Measurements from ENCODE around the gene CNR1. TPM values are rescaled to one million over a fixed set of nuclear protein-coding genes. Genes with fewer than 3 reads are reported as not detected.

CNR1 gene
- total and polyA plus RNA-seq, 2 of the 4 experiments (the other 2 are of a cell fraction), result not detected

GRCh38 chr6:88107241-88107640, 58.9 kb downstream of the CNR1 start:
- ChIA-PET POLR2A (ENCODE audit: unreplicated experiment) (no interaction called here), CTCF (no interaction called here)
- no peaks in the 10 kb centered on the region for H3K79me1 ChIP-seq (ENCODE audit: low read depth in 1 of 2, low read length in 2 of 2)
- no peak overlapping the region for H4K8ac ChIP-seq (ENCODE audit: low read depth in 2 of 2, low read length in 2 of 2)
- no peak overlapping the region for H3K23ac ChIP-seq (ENCODE audit: low read depth, low read length)
- no peak overlapping the region for H3K4ac ChIP-seq (ENCODE audit: low read depth, low read length)
- no peak overlapping the region for H2AFZ ChIP-seq (replicated peaks; ENCODE audit: low read length, poor library complexity)
- H2BK15ac ChIP-seq (ENCODE audit: low read depth, low read length), result no peak overlapping the region
- H3K9ac ChIP-seq (ENCODE audit: low read depth, low read length), result no peak overlapping the region
- no peaks in the 10 kb centered on the region for H3K27me3 ChIP-seq (ENCODE audit: control insufficient read depth, insufficient read depth, low read length)
- no peak overlapping the region for H2AK5ac ChIP-seq (ENCODE audit: low read depth, low read length)
- BruUV-seq (replicated peaks), result no TSS peak
- H2AK9ac ChIP-seq (replicated peaks; ENCODE audit: low read depth, low read length, poor library complexity), result no peak overlapping the region
- H4K91ac ChIP-seq (ENCODE audit: insufficient read depth, low read depth, low read length), result no peak overlapping the region
- no peak overlapping the region for H3K4me2 ChIP-seq (ENCODE audit: low read depth, low read length)
- no peaks in the 10 kb centered on the region for H3K9me3 ChIP-seq (ENCODE audit: control insufficient read depth, insufficient read depth, low read length)
- ATAC-seq (ENCODE audit: low read depth) (no peak), DNase-seq (no peak)
- H3K27ac ChIP-seq (ENCODE audit: insufficient read depth, low read length), result no peak overlapping the region
- H3K4me3 ChIP-seq (ENCODE audit: insufficient read depth, low read depth, low read length), result no peak overlapping the region
- no peaks in the 10 kb centered on the region for H3K4me1 ChIP-seq (ENCODE audit: control insufficient read depth, insufficient read depth, low read length)
- H3K9me1 ChIP-seq (ENCODE audit: insufficient read depth, low read length), result no peaks in the 10 kb centered on the region
- H4K20me1 ChIP-seq (ENCODE audit: insufficient read depth, low read length), result no peaks in the 10 kb centered on the region
- no peak overlapping the region for H3K14ac ChIP-seq (replicated peaks; ENCODE audit: low read depth, low read length)
- H4K5ac ChIP-seq (ENCODE audit: low read depth, low read length), result no peak overlapping the region
- no peaks in the 10 kb centered on the region for H3K36me3 ChIP-seq (ENCODE audit: control insufficient read depth, insufficient read depth, low read length)
- intact Hi-C loops (cut with micrococcal nuclease) (no loop called here), dilution Hi-C loops (cut with HindIII; ENCODE audit: low sequenced_read_pairs, unreplicated experiment) (no loop called here), in situ Hi-C loops (cut with MboI; ENCODE audit: low sequenced_read_pairs) (no loop called here)
- no peak overlapping the region for H2BK5ac ChIP-seq (ENCODE audit: low read depth, low read length, poor library complexity, severe bottlenecking)
- no peak for TF ChIP-seq CHD1 (IDR thresholded peaks at IDR 0.05; ENCODE audit: low read depth, low read length)
- TF ChIP-seq MAFK (IDR thresholded peaks at IDR 0.05; ENCODE audit: low read depth, low read length), result no peak
- no peak for TF ChIP-seq RAD21 (IDR thresholded peaks at IDR 0.05; ENCODE audit: low read length)
- no peak for TF ChIP-seq NFE2L2 (IDR thresholded peaks at IDR 0.05; ENCODE audit: low read depth, low read length)
- TF ChIP-seq, protein P1, sequence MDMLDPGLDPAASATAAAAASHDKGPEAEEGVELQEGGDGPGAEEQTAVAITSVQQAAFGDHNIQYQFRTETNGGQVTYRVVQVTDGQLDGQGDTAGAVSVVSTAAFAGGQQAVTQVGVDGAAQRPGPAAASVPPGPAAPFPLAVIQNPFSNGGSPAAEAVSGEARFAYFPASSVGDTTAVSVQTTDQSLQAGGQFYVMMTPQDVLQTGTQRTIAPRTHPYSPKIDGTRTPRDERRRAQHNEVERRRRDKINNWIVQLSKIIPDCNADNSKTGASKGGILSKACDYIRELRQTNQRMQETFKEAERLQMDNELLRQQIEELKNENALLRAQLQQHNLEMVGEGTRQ (IDR thresholded peaks at IDR 0.05; ENCODE audit: low read depth, low read length), result no peak
- TF ChIP-seq MXI1 (IDR thresholded peaks at IDR 0.05; ENCODE audit: borderline replicate concordance, low read depth, low read length), result no peak
- no peak for TF ChIP-seq BHLHE40 (IDR thresholded peaks at IDR 0.05; ENCODE audit: low read depth, low read length)
- TF ChIP-seq FOS (IDR thresholded peaks at IDR 0.05; ENCODE audit: low read depth, low read length), result no peak
- no peak for TF ChIP-seq ELK1 (IDR thresholded peaks at IDR 0.05; ENCODE audit: borderline replicate concordance, low read depth, low read length)
- H2BK120ac ChIP-seq (ENCODE audit: low read depth, low read length), result no peak overlapping the region
- no peak overlapping the region for H3K56ac ChIP-seq (ENCODE audit: extremely low read depth, insufficient read depth, low read length)
- H2BK20ac ChIP-seq (ENCODE audit: low read depth, low read length), result no peak overlapping the region
- no peak overlapping the region for H3K18ac ChIP-seq (ENCODE audit: low read depth, low read length)
